GM12878 (cell line): ENCODE measurements around the gene RNF43. TPM values are rescaled to one million over a fixed set of nuclear protein-coding genes. Genes with fewer than 3 reads are reported as not detected.
A peak's percentile ranks its signal among the peaks of the same experiment; 100 is the strongest.

Experiments used
- ATAC-seq: fragments of 200-7000 bp; cut with Tn5 transposase; 3 replicates; pipeline ENCODE4 v1.9.1; 2020; ENCODE audit warnings: mild to moderate bottlenecking, moderate library complexity
- BruUV-seq: library from RNA; stranded (reverse); fragments of 400-500 nt; replicated peaks from 2 replicates; lab custom pipeline; 2021; lab: Mats Ljungman, UMichigan
- CTCF ChIA-PET: fragments of 300-600 bp; sonication (Branson Sonifier 250); formaldehyde crosslinking; extraction: SDS; loops from one replicate; lab custom pipeline; 2021; ENCODE audit warnings: inconsistent platforms; lab: Yijun Ruan, JAX
- POLR2A ChIA-PET: fragments of 350-600 bp; formaldehyde crosslinking; extraction: SDS; loops from one replicate; lab custom pipeline; 2021; ENCODE audit warnings: inconsistent platforms; lab: Charles Lee
- RAD21 ChIA-PET: fragments of 300-600 bp; sonication (Branson Sonifier 250); formaldehyde crosslinking; loops from one replicate; lab custom pipeline; 2023; ENCODE audit warnings: antibody characterized with exemption; ENCODE audit not compliant: unreplicated experiment; lab: Charles Lee
- SMC1A ChIA-PET: fragments of 300-600 bp; sonication (Branson Sonifier 250); formaldehyde crosslinking; loops from one replicate; lab custom pipeline; 2023; ENCODE audit not compliant: unreplicated experiment, uncharacterized antibody; lab: Charles Lee
- DNase-seq: peaks from one replicate; pipeline ENCODE4 v3.0.0-alpha.2; 2011; ENCODE audit warnings: low read depth, low spot score
- FAIRE-seq: peaks from 3 replicates; lab custom pipeline; 2011; peaks lifted over from hg19 to GRCh38; lab: Jason Lieb, UNC
- H2AFZ ChIP-seq: 2 replicates; pipeline ENCODE4 v1.6.0; 2011; ENCODE audit warnings: low read depth, low read length, control low read depth; ENCODE audit not compliant: control insufficient read depth
- H3K27ac ChIP-seq: 2 replicates; pipeline ENCODE4 v1.5.1; 2011; ENCODE audit warnings: control low read depth; ENCODE audit not compliant: control insufficient read depth, insufficient read depth
- H3K27me3 ChIP-seq, 2 experiments: replicated peaks in 1 of 2; 2 replicates each; pipeline versions ENCODE4 v1.6.0 to v1.6.1; 2011; ENCODE audit warnings: low read length in 1 of 2; ENCODE audit not compliant: control insufficient read depth in 2 of 2, insufficient read depth in 2 of 2
- H3K36me3 ChIP-seq, 2 experiments: 2 replicates each; pipeline ENCODE4 v1.5.1; 2011; ENCODE audit warnings: low read length in 1 of 2; ENCODE audit not compliant: control insufficient read depth in 2 of 2, insufficient read depth in 2 of 2
- H3K4me1 ChIP-seq: 2 replicates; pipeline ENCODE4 v1.6.1; 2011; ENCODE audit warnings: mild to moderate bottlenecking, low read length, moderate library complexity, mixed read lengths; ENCODE audit not compliant: control insufficient read depth, insufficient read depth
- H3K4me2 ChIP-seq: 2 replicates; pipeline ENCODE4 v1.6.0; 2011; ENCODE audit warnings: control low read depth; ENCODE audit not compliant: control insufficient read depth, insufficient read depth
- H3K4me3 ChIP-seq: fragments of 200-600 bp; sonication (generic); 2 replicates; pipeline ENCODE4 v1.5.1; 2016
- H3K79me2 ChIP-seq: 2 replicates; pipeline ENCODE4 v1.6.0; 2011; ENCODE audit warnings: low read length; ENCODE audit not compliant: control insufficient read depth, insufficient read depth
- H3K9ac ChIP-seq: 2 replicates; pipeline ENCODE4 v1.8.0; 2011; ENCODE audit warnings: low read length, control low read depth, mixed read lengths; ENCODE audit not compliant: control insufficient read depth, insufficient read depth
- H3K9me3 ChIP-seq: replicated peaks from 3 replicates; pipeline ENCODE4 v1.5.1; 2011; ENCODE audit warnings: mild to moderate bottlenecking, low read length; ENCODE audit not compliant: control insufficient read depth, insufficient read depth
- H4K20me1 ChIP-seq: 2 replicates; pipeline ENCODE4 v1.6.0; 2011; ENCODE audit not compliant: control insufficient read depth, insufficient read depth
- IKZF1 ChIP-seq: fragments of 450-650 bp; conservative IDR thresholded peaks from 2 replicates; pipeline ENCODE4 v1.6.1; 2017; ENCODE audit warnings: antibody characterized with exemption, mild to moderate bottlenecking
- IKZF2 ChIP-seq, 2 experiments: fragments of 450-650 bp; IDR thresholded peaks; 2 replicates each; pipeline ENCODE4 v1.6.1; 2017; ENCODE audit warnings: mild to moderate bottlenecking in 2 of 2, moderate library complexity in 2 of 2
- KLF5 ChIP-seq: fragments of 450-650 bp; IDR thresholded peaks from 2 replicates; pipeline ENCODE4 v1.6.1; 2014; ENCODE audit warnings: mild to moderate bottlenecking; ENCODE audit not compliant: partially characterized antibody
- NKRF ChIP-seq: fragments of 450-650 bp; conservative IDR thresholded peaks from 2 replicates; pipeline ENCODE4 v1.6.1; 2017; ENCODE audit warnings: mild to moderate bottlenecking, moderate library complexity
- NR2F1 ChIP-seq: fragments of 450-650 bp; conservative IDR thresholded peaks from 2 replicates; pipeline ENCODE4 v1.6.1; 2017; ENCODE audit warnings: mild to moderate bottlenecking
- POLR2AphosphoS5 ChIP-seq: IDR thresholded peaks from 2 replicates; pipeline ENCODE4 v1.6.1; 2011; ENCODE audit warnings: mild to moderate bottlenecking, low read length, inconsistent platforms
- RAD51 ChIP-seq: fragments of 450-650 bp; IDR thresholded peaks from 2 replicates; pipeline ENCODE4 v1.6.1; 2016; ENCODE audit warnings: moderate library complexity, mild to moderate bottlenecking, inconsistent platforms
- TCF12 ChIP-seq: IDR thresholded peaks from 2 replicates; pipeline ENCODE4 v1.6.1; 2011; ENCODE audit warnings: low read depth, mild to moderate bottlenecking, low read length
- WGBS: methylation state at CpG from one replicate; pipeline ENCODE4 v1.1.6; 2016; ENCODE audit warnings: low lambda C conversion rate; ENCODE audit not compliant: insufficient replicate concordance, insufficient coverage; ENCODE audit errors: missing lambda C conversion rate; 5-methylcytosine and 5-hydroxymethylcytosine counted together
- in situ Hi-C: fragments of 300-500 bp; cut with MboI; formaldehyde crosslinking; loops from 9 replicates; pipeline ENCODE4 v1.14.3; 2018; ENCODE audit warnings: mixed read lengths
- intact Hi-C: fragments of 100-400 bp; cut with micrococcal nuclease; formaldehyde crosslinking; loops from one replicate; pipeline ENCODE4 v1.14.2; 2022; ENCODE audit not compliant: unreplicated experiment
- polyA plus RNA-seq, 11 experiments: library from polyadenylated mRNA; depleted of rRNA in 4 of 11; unstranded in 6 of 11; stranded (reverse) in 5 of 11; fragments of >200 nt; fragmentation: Nextera tagmentation in 4 of 11; fragmentation: Illumina TruSeq in 1 of 11; extraction: Ambion mirVana in 4 of 11; extraction: Trizol in 1 of 11; gene quantifications; 1 replicate in 1 of 11; 2 replicates in 10 of 11; pipeline versions ENCODE4 v1.2.1 to v1.2.3, GENCODE V29; 2011 to 2016; ENCODE audit warnings: inconsistent platforms in 2 of 11, missing spikeins in 2 of 11, low read depth in 1 of 11
- total RNA-seq, 4 experiments: library from RNA; depleted of rRNA in 3 of 4; stranded (reverse); fragments of >200 nt in 3 of 4; fragmentation: Illumina TruSeq in 1 of 4; extraction: Trizol in 1 of 4; gene quantifications; 2 replicates each; pipeline versions ENCODE4 v1.2.1 to v1.2.3, GENCODE V29; 2013 to 2021

The RNF43 gene
- total and polyA plus RNA-seq, 10 of the 15 experiments (the other 5 are each of a cell fraction or from before 2014, with no cell fraction given), result 1.2 to 16.7 (median 5.5) TPM

- peak overlapping the region; percentile 45 for H3K9ac ChIP-seq
- peak overlapping the region; percentile 70 for H3K27ac ChIP-seq
- ChIA-PET RAD21 (interaction anchor here (1.1 to 6.6 kb wide), 12 partner anchors 8 to 103 kb away, joined by 3 to 323 read pairs (median 6); partner anchors contain the start of gene SUPT4H1), CTCF (interaction anchor here (0.6 to 6.1 kb wide), 17 partner anchors 8 to 409 kb away, joined by 3 to 102 read pairs (median 17); partner anchors contain the start of genes SRSF1, SUPT4H1 and TSPOAP1), SMC1A (interaction anchor here (0.8 to 8.1 kb wide), 17 partner anchors 9 to 98 kb away, joined by 3 to 195 read pairs (median 8); partner anchors contain the start of gene SUPT4H1)
- intact Hi-C loops, result loop anchor here (2.0 kb wide), 2 partner anchors 33 to 77 kb away; no protein-coding TSS in a partner anchor
- H3K4me3 ChIP-seq, result peak overlapping the region; percentile 53
- no peak for DNase-seq
- no peaks in the 10 kb centered on the region for H3K36me3 ChIP-seq
- 66% methylated on average over 6 of the region's 6 CpGs for WGBS
- no peaks in the 10 kb centered on the region for H3K9me3 ChIP-seq
- no peak for FAIRE-seq
- BruUV-seq, result no TSS peak
- H2AFZ ChIP-seq, result no peak overlapping the region; the same call in 1 of the 2 replicates
- TF ChIP-seq IKZF1 (peak; percentile 37; the same call in 1 of the 2 replicates), RAD51 (0 out of 2 replicates have a peak, but pooled peaks have one; percentile 6), IKZF2 (IDR thresholded peaks at IDR 0.05) (0 out of 4 replicates have a peak, but pooled peaks of 1 of the 2 experiments have one; percentile 12), NKRF (peak; percentile 51), NR2F1 (0 out of 2 replicates have a peak, but pooled peaks have one; percentile 46), KLF5 (no peak), POLR2AphosphoS5 (no peak), TCF12 (peak; percentile 54; the same call in 1 of the 2 replicates)
- TF ChIP-seq, all 136 proteins: peak for 6
- H3K27me3 ChIP-seq, result no peaks in the 10 kb centered on the region
- in situ Hi-C loops, result no loop called here
- POLR2A ChIA-PET, result interaction anchor here (0.7 to 8.5 kb wide), 11 partner anchors 8 to 162 kb away, joined by 3 to 373 read pairs (median 5); partner anchors contain the start of gene SUPT4H1
- H3K4me1 ChIP-seq, result peaks cover 5% of the 10 kb centered on the region; the same call in 1 of the 2 replicates
- no peaks in the 10 kb centered on the region for H4K20me1 ChIP-seq
- ATAC-seq, result peak; percentile 64
- peaks cover 60% of the 10 kb centered on the region for H3K79me2 ChIP-seq
- peak overlapping the region; percentile 54 for H3K4me2 ChIP-seq
These were observed 1.8 kb downstream of the RNF43 start for GRCh38 chr17:58415371-58416055.
